DOHH2 (cell line): ENCODE data around the gene PPP1R17.

Experiments
- H3F3A ChIP-seq: fragments of 200-600 bp; sonication (generic), shearing (Covaris generic); 2 replicates; pipeline ENCODE4 v1.6.0; 2016; ENCODE audit warnings: antibody characterized with exemption, mild to moderate bottlenecking; ENCODE audit not compliant: control insufficient read depth, insufficient read depth
- H3K27ac ChIP-seq: fragments of 200-600 bp; sonication (generic); 2 replicates; pipeline ENCODE4 v1.5.1; 2014; ENCODE audit warnings: low read depth, mild to moderate bottlenecking, low read length, moderate library complexity
- H3K27me3 ChIP-seq: fragments of 200-600 bp; sonication (generic); 2 replicates; pipeline ENCODE4 v1.6.1; 2014; ENCODE audit warnings: mild to moderate bottlenecking, low read length, mixed read lengths; ENCODE audit not compliant: control insufficient read depth
- H3K36me3 ChIP-seq: fragments of 200-600 bp; sonication (generic); 2 replicates; pipeline ENCODE4 v1.6.1; 2014; ENCODE audit warnings: mild to moderate bottlenecking, low read length, moderate library complexity, mixed read lengths; ENCODE audit not compliant: control insufficient read depth
- H3K4me1 ChIP-seq: fragments of 200-600 bp; sonication (generic); 2 replicates; pipeline ENCODE4 v1.6.1; 2014; ENCODE audit warnings: mild to moderate bottlenecking, low read length, mixed read lengths; ENCODE audit not compliant: control insufficient read depth
- H3K4me2 ChIP-seq: fragments of 200-600 bp; sonication (generic); 2 replicates; pipeline ENCODE4 v1.6.0; 2014; ENCODE audit warnings: mild to moderate bottlenecking, low read length, moderate library complexity
- H3K4me3 ChIP-seq: fragments of 200-600 bp; sonication (generic); 2 replicates; pipeline ENCODE4 v1.5.1; 2014; ENCODE audit warnings: mild to moderate bottlenecking, low read length, mixed read lengths
- H3K79me2 ChIP-seq: fragments of 200-600 bp; sonication (generic); 2 replicates; pipeline ENCODE4 v1.6.1; 2014; ENCODE audit warnings: mild to moderate bottlenecking, low read length, mixed read lengths; ENCODE audit not compliant: control insufficient read depth
- H3K9me2 ChIP-seq: fragments of 200-600 bp; sonication (generic); replicated peaks from 2 replicates; pipeline ENCODE4 v1.6.1; 2014; ENCODE audit warnings: mild to moderate bottlenecking, low read length, mixed read lengths; ENCODE audit not compliant: control insufficient read depth
- H3K9me3 ChIP-seq: fragments of 200-600 bp; sonication (generic); 2 replicates; pipeline ENCODE4 v1.6.1; 2014; ENCODE audit warnings: antibody characterized with exemption, low read length, mixed read lengths; ENCODE audit not compliant: control insufficient read depth, insufficient read depth
- H4K20me1 ChIP-seq: fragments of 200-600 bp; sonication (generic); 2 replicates; pipeline ENCODE4 v1.6.0; 2014; ENCODE audit warnings: low read depth, mild to moderate bottlenecking, antibody characterized with exemption, low read length, moderate library complexity; ENCODE audit not compliant: control insufficient read depth, insufficient read depth
- EZH2phosphoT487 ChIP-seq: fragments of 200-600 bp; sonication (generic); IDR thresholded peaks from 2 replicates; pipeline ENCODE4 v1.6.1; 2017; ENCODE audit warnings: borderline replicate concordance, mild to moderate bottlenecking, antibody characterized with exemption, low read length, moderate library complexity, mixed read lengths
- TF ChIP-seq, protein P1 (sequence below): fragments of 200-600 bp; sonication (generic); IDR thresholded peaks from one replicate; pipeline ENCODE4 v1.5.1; 2014; ENCODE audit warnings: antibody characterized with exemption, mild to moderate bottlenecking, low read depth, low read length; ENCODE audit not compliant: poor library complexity, severe bottlenecking

Gene PPP1R17

GRCh38 chr7:31679574-31680305 lies 7.3 kb upstream of the PPP1R17 start:
- no peaks in the 10 kb centered on the region for H3K27me3 ChIP-seq
- H3K36me3 ChIP-seq = no peaks in the 10 kb centered on the region
- no peaks in the 10 kb centered on the region for H4K20me1 ChIP-seq

DNA sequence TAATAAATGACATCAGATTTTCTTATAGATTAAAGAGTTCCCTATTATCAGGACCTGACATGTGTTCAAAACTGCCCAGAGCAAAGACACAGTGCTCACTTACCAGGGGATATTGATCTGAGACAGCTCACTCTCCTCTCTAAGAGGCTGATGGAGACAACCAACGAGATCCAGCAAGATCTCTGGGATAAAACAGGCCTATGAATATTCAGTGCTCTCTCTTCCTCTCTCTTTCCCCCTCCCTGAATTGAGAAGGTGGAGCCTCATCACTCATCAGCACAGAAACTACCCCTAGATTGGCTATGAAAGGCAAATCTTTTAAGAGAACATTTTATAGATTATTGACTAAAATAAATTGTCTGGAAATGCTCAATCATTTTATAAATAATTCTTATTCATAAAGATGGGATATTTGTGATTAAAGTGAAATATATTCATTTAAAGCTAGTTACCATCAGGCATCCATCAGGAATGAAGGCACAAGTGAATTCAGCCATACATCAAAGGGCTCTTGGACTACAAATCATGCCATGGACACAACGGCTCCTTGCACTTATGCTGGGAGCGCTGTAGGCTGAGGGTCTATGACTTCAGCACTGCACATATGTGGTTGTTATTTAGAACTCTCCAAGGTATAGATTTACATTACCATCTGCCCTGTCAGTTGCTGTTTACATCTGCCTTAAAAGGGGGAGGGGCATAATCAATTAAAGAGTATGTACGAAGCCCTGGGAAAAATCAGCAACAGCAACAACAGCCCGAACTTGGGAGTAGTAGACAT lies 3.4 kb upstream of the PPP1R17 start:
- Histone ChIP-seq H3K9me2 (no peaks in the 10 kb centered on the region), H3F3A (no peaks in the 10 kb centered on the region), H3K27me3 (no peaks in the 10 kb centered on the region), H3K4me2 (no peak overlapping the region), H3K4me3 (no peak overlapping the region), H3K36me3 (no peaks in the 10 kb centered on the region), H3K9me3 (no peaks in the 10 kb centered on the region), H3K4me1 (peaks cover 11% of the 10 kb centered on the region), H3K27ac (no peak overlapping the region), H3K79me2 (no peaks in the 10 kb centered on the region), H4K20me1 (no peaks in the 10 kb centered on the region)
- TF ChIP-seq, protein P1, sequence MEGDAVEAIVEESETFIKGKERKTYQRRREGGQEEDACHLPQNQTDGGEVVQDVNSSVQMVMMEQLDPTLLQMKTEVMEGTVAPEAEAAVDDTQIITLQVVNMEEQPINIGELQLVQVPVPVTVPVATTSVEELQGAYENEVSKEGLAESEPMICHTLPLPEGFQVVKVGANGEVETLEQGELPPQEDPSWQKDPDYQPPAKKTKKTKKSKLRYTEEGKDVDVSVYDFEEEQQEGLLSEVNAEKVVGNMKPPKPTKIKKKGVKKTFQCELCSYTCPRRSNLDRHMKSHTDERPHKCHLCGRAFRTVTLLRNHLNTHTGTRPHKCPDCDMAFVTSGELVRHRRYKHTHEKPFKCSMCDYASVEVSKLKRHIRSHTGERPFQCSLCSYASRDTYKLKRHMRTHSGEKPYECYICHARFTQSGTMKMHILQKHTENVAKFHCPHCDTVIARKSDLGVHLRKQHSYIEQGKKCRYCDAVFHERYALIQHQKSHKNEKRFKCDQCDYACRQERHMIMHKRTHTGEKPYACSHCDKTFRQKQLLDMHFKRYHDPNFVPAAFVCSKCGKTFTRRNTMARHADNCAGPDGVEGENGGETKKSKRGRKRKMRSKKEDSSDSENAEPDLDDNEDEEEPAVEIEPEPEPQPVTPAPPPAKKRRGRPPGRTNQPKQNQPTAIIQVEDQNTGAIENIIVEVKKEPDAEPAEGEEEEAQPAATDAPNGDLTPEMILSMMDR = no peak
- no peak for TF ChIP-seq EZH2phosphoT487

More at GRCh38 chr7:31679574-31680305, 7.3 kb upstream of the PPP1R17 start:
- Histone ChIP-seq H3K9me2 (no peaks in the 10 kb centered on the region), H3K9me3 (no peaks in the 10 kb centered on the region), H3K27ac (no peak overlapping the region), H3K4me3 (no peak overlapping the region), H3K4me1 (no peaks in the 10 kb centered on the region), H3K79me2 (no peaks in the 10 kb centered on the region), H3F3A (no peaks in the 10 kb centered on the region), H3K4me2 (no peak overlapping the region)
- TF ChIP-seq, protein P1 = no peak
- TF ChIP-seq EZH2phosphoT487 = no peak

DNA sequence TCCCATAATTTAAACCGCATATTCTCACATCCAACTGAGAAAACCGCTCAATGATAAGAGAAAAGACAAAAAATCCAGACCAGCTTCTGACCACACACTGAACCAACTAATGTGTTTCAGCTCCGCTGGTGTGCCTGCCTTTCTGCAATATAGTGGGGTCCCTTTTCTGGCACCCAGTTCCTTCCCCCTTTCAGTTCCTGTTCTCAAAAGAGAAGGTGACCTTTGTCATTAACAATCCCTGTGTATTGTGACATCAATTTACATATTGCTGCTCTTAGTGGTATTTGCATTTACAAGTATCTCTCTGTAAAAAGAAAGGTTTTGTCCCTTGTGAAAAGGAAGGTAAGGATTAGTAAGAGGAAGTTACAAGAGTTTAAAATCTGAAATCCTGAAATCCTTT lies 1.4 kb downstream of the PPP1R17 start:
- no peak for TF ChIP-seq EZH2phosphoT487
- H4K20me1 ChIP-seq = no peaks in the 10 kb centered on the region
- H3K9me3 ChIP-seq = no peaks in the 10 kb centered on the region
- no peaks in the 10 kb centered on the region for H3K36me3 ChIP-seq
- peak overlapping the region; percentile 29 for H3K4me2 ChIP-seq
- H3K27ac ChIP-seq = no peak overlapping the region
- H3F3A ChIP-seq = no peaks in the 10 kb centered on the region
- H3K79me2 ChIP-seq = no peaks in the 10 kb centered on the region
- H3K4me1 ChIP-seq = peaks cover 23% of the 10 kb centered on the region
- peaks cover 17% of the 10 kb centered on the region for H3K27me3 ChIP-seq
- peak overlapping the region; percentile 1; the same call in 1 of the 2 replicates for H3K4me3 ChIP-seq
- H3K9me2 ChIP-seq = no peaks in the 10 kb centered on the region

- TF ChIP-seq, protein P1 = no peak
- TF ChIP-seq EZH2phosphoT487 = no peak
- H3F3A ChIP-seq = no peaks in the 10 kb centered on the region
- peaks cover 18% of the 10 kb centered on the region for H3K27me3 ChIP-seq
- H3K4me1 ChIP-seq = peaks cover 23% of the 10 kb centered on the region
- H3K36me3 ChIP-seq = no peaks in the 10 kb centered on the region
- H4K20me1 ChIP-seq = no peaks in the 10 kb centered on the region
- H3K4me2 ChIP-seq = peak overlapping the region; percentile 29
- H3K4me3 ChIP-seq = peak overlapping the region; percentile 1; the same call in 1 of the 2 replicates
- no peaks in the 10 kb centered on the region for H3K9me2 ChIP-seq
- no peaks in the 10 kb centered on the region for H3K9me3 ChIP-seq
- no peaks in the 10 kb centered on the region for H3K79me2 ChIP-seq
- H3K27ac ChIP-seq = no peak overlapping the region
Measured at GRCh38 chr7:31688996-31689395, 2.0 kb downstream of the PPP1R17 start.
